Natural killer cell (primary cell): ENCODE results near the gene ADCY4. TPM values are rescaled to one million over a fixed set of nuclear protein-coding genes. Genes with fewer than 3 reads are reported as not detected.
A peak's percentile ranks its signal among the peaks of the same experiment; 100 is the strongest.
"Not testable (repeated sequence)": the region's sequence is repeated elsewhere in the genome, so short reads cannot be mapped to it uniquely, and the experiment has no call there.

ENCODE experiments used
- ATAC-seq, 3 donors: fragments of 150-1000 bp in 2 of 3; fragments of 200-7000 bp in 1 of 3; cut with Tn5 transposase; 1 replicate in 1 of 3; 2 replicates in 2 of 3; pipeline ENCODE4 v1.10.0; 2021; ENCODE audit warnings: mild to moderate bottlenecking in 2 of 3, moderate library complexity in 2 of 3
- DNase-seq, 2 donors: peaks; one replicate each; pipeline versions ENCODE4 v3.0.0 to v3.0.0-alpha.2; 2013 to 2021; ENCODE audit warnings: mixed read lengths in 1 of 2
- H3K27ac ChIP-seq: one replicate; pipeline ENCODE4 v1.5.1; 2013; ENCODE audit warnings: mild to moderate bottlenecking, low read length
- H3K27me3 ChIP-seq: one replicate; pipeline ENCODE4 v1.6.1; 2013; ENCODE audit warnings: low read length; ENCODE audit not compliant: control insufficient read depth, insufficient read depth
- H3K36me3 ChIP-seq: one replicate; pipeline ENCODE4 v1.6.1; 2013; ENCODE audit warnings: low read length; ENCODE audit not compliant: control insufficient read depth, insufficient read depth
- H3K4me1 ChIP-seq: one replicate; pipeline ENCODE4 v1.6.1; 2013; ENCODE audit warnings: low read length; ENCODE audit not compliant: control insufficient read depth, insufficient read depth
- H3K4me3 ChIP-seq: one replicate; pipeline ENCODE4 v1.5.1; 2013; ENCODE audit warnings: low read length
- H3K9me3 ChIP-seq: one replicate; pipeline ENCODE4 v1.6.1; 2013; ENCODE audit warnings: low read length; ENCODE audit not compliant: control insufficient read depth, insufficient read depth
- H3K27ac Mint-ChIP-seq, 2 donors: one replicate each; pipeline ENCODE4 v1.8.0; 2022; ENCODE audit warnings: mild to moderate bottlenecking in 2 of 2, mixed read lengths in 2 of 2, moderate library complexity in 1 of 2
- H3K27me3 Mint-ChIP-seq, 2 donors: one replicate each; pipeline ENCODE4 v1.8.0; 2022; ENCODE audit warnings: low read depth in 2 of 2, mixed read lengths in 2 of 2
- H3K36me3 Mint-ChIP-seq: one replicate; pipeline ENCODE4 v1.8.0; 2022; ENCODE audit warnings: mixed read lengths
- H3K4me1 Mint-ChIP-seq, 2 donors: one replicate each; pipeline ENCODE4 v1.8.0; 2022; ENCODE audit warnings: mixed read lengths in 2 of 2
- H3K4me3 Mint-ChIP-seq: one replicate; pipeline ENCODE4 v1.8.0; 2022; ENCODE audit warnings: mild to moderate bottlenecking, moderate library complexity, mixed read lengths
- H3K9me3 Mint-ChIP-seq, 2 donors: one replicate each; pipeline ENCODE4 v1.8.0; 2022; ENCODE audit warnings: mixed read lengths in 2 of 2
- CTCF ChIP-seq: fragments of 200-600 bp; IDR thresholded peaks from one replicate; pipeline ENCODE4 v1.8.0; 2022; ENCODE audit warnings: antibody characterized with exemption
- WGBS: methylation state at CpG from one replicate; pipeline ENCODE4 v1.1.7; 2013; ENCODE audit warnings: missing lambda C conversion rate; ENCODE audit not compliant: insufficient coverage; 5-methylcytosine and 5-hydroxymethylcytosine counted together
- intact Hi-C: fragments of 100-400 bp; cut with micrococcal nuclease; formaldehyde crosslinking; loops from one replicate; pipeline ENCODE4 v1.14.2; 2022
- total RNA-seq, 4 donors: library from RNA; stranded (reverse); fragments of 120-200 nt in 1 of 4; gene quantifications; one replicate each; pipeline versions ENCODE4 v1.2.3 to v1.2.4, GENCODE V29; 2013 to 2022

The ADCY4 gene
- total RNA-seq, 3 donors from 2014 or later (not counting 1 experiment from before 2014, with no cell fraction given), result 9.8 to 17.6 (median 11.3) TPM

- intact Hi-C loops, result loop anchor here (1.0 kb wide), 3 partner anchors 58 to 305 kb away; partner anchors contain the start of genes GZMB and RABGGTA
- Mint-ChIP-seq H3K4me1 (peaks cover 68 to 71% of the 10 kb centered on the region in 2 donors), H3K4me3 (peak overlapping the region; percentile 79), H3K27ac (peak overlapping the region; percentile 87 to 88), H3K27me3 (peaks cover 6% of the 10 kb centered on the region in 2 donors), H3K36me3 (no peaks in the 10 kb centered on the region), H3K9me3 (no peaks in the 10 kb centered on the region)
- Histone ChIP-seq H3K36me3 (no peaks in the 10 kb centered on the region), H3K4me1 (peaks cover 87% of the 10 kb centered on the region), H3K27me3 (peaks cover 8% of the 10 kb centered on the region), H3K27ac (peak overlapping the region; percentile 61), H3K9me3 (no peaks in the 10 kb centered on the region), H3K4me3 (no peak overlapping the region)
- DNase-seq, result no peak
- 84% methylated on average over 12 of the region's 12 CpGs for WGBS
- ATAC-seq, result no peak
- no peak for TF ChIP-seq CTCF
These were observed 5.7 kb downstream of the ADCY4 start for GRCh38 chr14:24329073-24329663.

- H3K4me1 Mint-ChIP-seq, result peaks cover 58 to 61% of the 10 kb centered on the region in 2 donors
- WGBS, result 15% methylated on average over 9 of the region's 9 CpGs
- peak overlapping the region; percentile 13 for H3K4me3 Mint-ChIP-seq
- H3K9me3 Mint-ChIP-seq, H3K27me3 ChIP-seq, ATAC-seq, H3K36me3 ChIP-seq, H3K9me3 ChIP-seq, H3K36me3 Mint-ChIP-seq, H3K4me3 ChIP-seq, H3K27ac ChIP-seq, H3K27me3 Mint-ChIP-seq, intact Hi-C loops: not testable (repeated sequence)
- peak in 1 of 2 donors; percentile 28 for DNase-seq
- peak overlapping the region; percentile 87 to 88 for H3K27ac Mint-ChIP-seq
- TF ChIP-seq CTCF, result peak; percentile 42
- peaks cover 75% of the 10 kb centered on the region for H3K4me1 ChIP-seq
These were observed 7.0 kb downstream of the ADCY4 start for GRCh38 chr14:24327914-24328313.

- no peaks in the 10 kb centered on the region for H3K9me3 Mint-ChIP-seq
- Histone ChIP-seq H3K9me3 (no peaks in the 10 kb centered on the region), H3K27me3 (peaks cover 2% of the 10 kb centered on the region), H3K36me3 (no peaks in the 10 kb centered on the region), H3K27ac (no peak overlapping the region), H3K4me1 (peaks cover 69% of the 10 kb centered on the region), H3K4me3 (no peak overlapping the region)
- 80% methylated on average over 2 of the region's 2 CpGs for WGBS
- H3K4me1 Mint-ChIP-seq, result peaks cover 52 to 55% of the 10 kb centered on the region in 2 donors
- DNase-seq, result no peak
- peak overlapping the region; percentile 14 to 88 for H3K27ac Mint-ChIP-seq
- peaks cover 3 to 6% of the 10 kb centered on the region in 2 donors for H3K27me3 Mint-ChIP-seq
- TF ChIP-seq CTCF, result no peak
- H3K4me3 Mint-ChIP-seq, result peak overlapping the region; percentile 63
- intact Hi-C loops, result no loop called here
- no peak for ATAC-seq
- no peaks in the 10 kb centered on the region for H3K36me3 Mint-ChIP-seq
These were observed 7.6 kb downstream of the ADCY4 start for GRCh38 chr14:24327303-24327702.

GRCh38 chr14:24325963-24326362 is 8.9 kb downstream of the ADCY4 start:
- H3K9me3 ChIP-seq, result no peaks in the 10 kb centered on the region
- peaks cover 2% of the 10 kb centered on the region for H3K27me3 ChIP-seq
- H3K4me1 Mint-ChIP-seq, result peaks cover 39 to 41% of the 10 kb centered on the region in 2 donors
- no peak overlapping the region for H3K4me3 ChIP-seq
- H3K36me3 Mint-ChIP-seq, result no peaks in the 10 kb centered on the region
- ATAC-seq, result no peak
- H3K4me3 Mint-ChIP-seq, result no peak overlapping the region
- no peak overlapping the region for H3K27ac Mint-ChIP-seq
- H3K9me3 Mint-ChIP-seq, result no peaks in the 10 kb centered on the region
- intact Hi-C loops, result no loop called here
- no peak overlapping the region for H3K27ac ChIP-seq
- 89% methylated on average over 9 of the region's 9 CpGs for WGBS
- H3K4me1 ChIP-seq, result peaks cover 55% of the 10 kb centered on the region
- peaks cover 0 to 3% of the 10 kb centered on the region in 2 donors for H3K27me3 Mint-ChIP-seq
- no peak for DNase-seq
- TF ChIP-seq CTCF, result no peak
- no peaks in the 10 kb centered on the region for H3K36me3 ChIP-seq
